Measurements from ENCODE around the gene RNF157.
"Not testable (repeated sequence)": the region's sequence is repeated elsewhere in the genome, so short reads cannot be mapped to it uniquely, and the experiment has no call there.

DNA sequence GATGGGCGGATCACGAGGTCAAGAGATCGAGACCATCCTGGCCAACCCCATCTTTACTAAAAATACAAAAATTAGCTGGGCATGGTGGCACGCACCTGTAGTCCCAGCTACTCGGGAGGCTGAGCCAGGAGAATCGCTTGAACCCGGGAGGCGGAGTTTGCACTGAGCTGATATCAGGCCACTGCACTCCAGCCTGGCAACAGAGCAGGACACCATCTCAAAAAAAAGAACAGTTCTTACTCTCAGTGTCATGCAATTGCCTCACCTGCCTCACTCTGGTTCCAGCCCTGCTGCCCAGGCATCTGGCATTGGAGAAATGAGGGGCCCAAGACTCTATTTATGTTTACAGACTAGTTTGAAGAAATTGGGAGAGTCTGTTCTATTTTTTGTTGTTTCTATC, 4.4 kb upstream of the RNF157 start:
- TF ChIP-seq, protein P1, sequence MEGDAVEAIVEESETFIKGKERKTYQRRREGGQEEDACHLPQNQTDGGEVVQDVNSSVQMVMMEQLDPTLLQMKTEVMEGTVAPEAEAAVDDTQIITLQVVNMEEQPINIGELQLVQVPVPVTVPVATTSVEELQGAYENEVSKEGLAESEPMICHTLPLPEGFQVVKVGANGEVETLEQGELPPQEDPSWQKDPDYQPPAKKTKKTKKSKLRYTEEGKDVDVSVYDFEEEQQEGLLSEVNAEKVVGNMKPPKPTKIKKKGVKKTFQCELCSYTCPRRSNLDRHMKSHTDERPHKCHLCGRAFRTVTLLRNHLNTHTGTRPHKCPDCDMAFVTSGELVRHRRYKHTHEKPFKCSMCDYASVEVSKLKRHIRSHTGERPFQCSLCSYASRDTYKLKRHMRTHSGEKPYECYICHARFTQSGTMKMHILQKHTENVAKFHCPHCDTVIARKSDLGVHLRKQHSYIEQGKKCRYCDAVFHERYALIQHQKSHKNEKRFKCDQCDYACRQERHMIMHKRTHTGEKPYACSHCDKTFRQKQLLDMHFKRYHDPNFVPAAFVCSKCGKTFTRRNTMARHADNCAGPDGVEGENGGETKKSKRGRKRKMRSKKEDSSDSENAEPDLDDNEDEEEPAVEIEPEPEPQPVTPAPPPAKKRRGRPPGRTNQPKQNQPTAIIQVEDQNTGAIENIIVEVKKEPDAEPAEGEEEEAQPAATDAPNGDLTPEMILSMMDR (IDR thresholded peaks at IDR 0.05; ENCODE audit: low read depth, low read length, poor library complexity, severe bottlenecking): not testable (repeated sequence)
- not testable (repeated sequence) for TF ChIP-seq EZH2phosphoT487 (IDR thresholded peaks at IDR 0.05; ENCODE audit: borderline replicate concordance, low read length)

All from DOHH2 (cell line).